ENCODE data around the gene MAB21L3. TPM values are rescaled to one million over a fixed set of nuclear protein-coding genes. Genes with fewer than 3 reads are reported as not detected.

The MAB21L3 gene
- total RNA-seq, result 0.14 and 0.66 TPM in 2 replicates

DNA sequence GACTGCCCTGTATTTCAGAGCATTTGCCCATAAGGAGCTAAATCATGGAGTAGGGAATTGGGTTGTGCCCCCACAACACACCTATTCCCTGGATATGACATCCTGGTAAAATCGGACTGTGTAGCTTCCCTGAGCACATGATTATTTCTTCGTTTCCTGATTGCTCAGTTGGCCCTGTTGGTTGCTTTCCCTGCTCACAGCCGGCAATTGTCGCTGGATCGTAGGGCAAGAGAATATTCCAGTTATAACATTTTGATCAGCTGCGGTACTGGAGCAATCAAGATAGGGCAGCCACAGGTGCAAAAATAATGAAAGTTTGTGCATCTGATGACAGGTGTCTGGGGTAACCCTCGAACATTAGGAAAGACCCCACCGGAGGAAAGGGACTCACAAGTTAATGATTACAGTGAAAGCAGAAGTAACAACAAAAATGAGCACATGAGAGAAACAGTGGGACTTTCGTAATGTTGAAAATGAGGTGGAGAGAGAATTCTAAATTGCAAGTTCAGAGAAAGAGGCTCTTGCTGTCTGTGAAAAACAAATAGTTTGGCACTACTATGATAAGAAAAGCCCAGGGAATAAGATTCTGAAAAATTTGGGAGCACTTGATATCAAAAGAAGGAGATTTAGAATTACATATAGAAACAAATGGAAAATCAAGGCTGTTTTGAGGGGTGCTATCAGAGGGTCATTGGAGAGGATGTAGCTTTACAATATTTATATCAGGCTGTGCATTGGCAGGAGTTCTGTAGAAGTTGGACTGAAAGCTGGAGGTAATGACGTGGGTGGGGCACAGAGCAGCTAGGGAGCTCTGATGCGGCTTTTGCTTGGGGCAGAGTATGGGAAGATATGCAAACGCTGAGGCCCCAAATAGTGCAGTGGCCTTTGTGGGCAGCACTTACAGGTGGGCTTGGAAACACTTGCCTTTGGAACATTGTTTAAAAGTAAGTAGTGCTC lies at the start of gene MAB21L3:
MAB21L3 (plus strand) TSS at position 833 of the 957 bp plus-strand sequence. CDS start 1,217 bp downstream, outside the sequence.

Other genes with a start within 250 kb of the MAB21L3 start
- 8.4 and 32.2 TPM in 2 replicates for gene SLC22A15, start 134.9 kb upstream of the MAB21L3 start, total RNA-seq

Measured in placental pericyte (primary cell).